Measurements from ENCODE around the gene TREM2. TPM values are rescaled to one million over a fixed set of nuclear protein-coding genes. Genes with fewer than 3 reads are reported as not detected.

The TREM2 gene
- total RNA-seq, 1 donor from 2014 or later = not detected

DNA sequence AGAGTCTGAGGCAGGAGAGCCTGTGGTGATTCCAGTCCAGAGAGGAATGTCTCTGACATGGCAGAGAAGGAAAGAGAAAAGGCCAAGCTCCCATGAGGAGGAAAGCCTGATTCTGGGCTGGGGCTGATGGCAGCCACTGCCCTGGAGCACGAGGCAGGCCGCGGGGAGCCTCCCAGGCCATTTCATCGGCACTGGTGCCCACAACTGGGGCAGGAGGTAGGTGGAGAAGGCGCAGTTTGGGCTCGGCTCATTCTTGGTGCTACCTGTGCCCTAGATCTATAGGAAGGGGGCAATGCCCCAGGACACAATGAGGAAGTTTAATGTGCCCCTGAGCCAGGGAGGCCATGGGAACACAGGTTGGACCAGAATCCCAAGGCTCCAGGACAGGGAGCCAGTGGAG lies 6.1 kb downstream of the TREM2 start:
- Mint-ChIP-seq H3K4me3 (no peak overlapping the region), H3K9me3 (no peaks in the 10 kb centered on the region), H3K4me1 (no peaks in the 10 kb centered on the region), H3K27ac (ENCODE audit: unreplicated experiment) (no peak overlapping the region), H3K27me3 (ENCODE audit: low read depth) (peaks cover 3% of the 10 kb centered on the region), H3K36me3 (ENCODE audit: low read depth) (no peaks in the 10 kb centered on the region)
- DNase-seq (ENCODE audit: low read depth, low spot score) = no peak
- TF ChIP-seq, protein P1, sequence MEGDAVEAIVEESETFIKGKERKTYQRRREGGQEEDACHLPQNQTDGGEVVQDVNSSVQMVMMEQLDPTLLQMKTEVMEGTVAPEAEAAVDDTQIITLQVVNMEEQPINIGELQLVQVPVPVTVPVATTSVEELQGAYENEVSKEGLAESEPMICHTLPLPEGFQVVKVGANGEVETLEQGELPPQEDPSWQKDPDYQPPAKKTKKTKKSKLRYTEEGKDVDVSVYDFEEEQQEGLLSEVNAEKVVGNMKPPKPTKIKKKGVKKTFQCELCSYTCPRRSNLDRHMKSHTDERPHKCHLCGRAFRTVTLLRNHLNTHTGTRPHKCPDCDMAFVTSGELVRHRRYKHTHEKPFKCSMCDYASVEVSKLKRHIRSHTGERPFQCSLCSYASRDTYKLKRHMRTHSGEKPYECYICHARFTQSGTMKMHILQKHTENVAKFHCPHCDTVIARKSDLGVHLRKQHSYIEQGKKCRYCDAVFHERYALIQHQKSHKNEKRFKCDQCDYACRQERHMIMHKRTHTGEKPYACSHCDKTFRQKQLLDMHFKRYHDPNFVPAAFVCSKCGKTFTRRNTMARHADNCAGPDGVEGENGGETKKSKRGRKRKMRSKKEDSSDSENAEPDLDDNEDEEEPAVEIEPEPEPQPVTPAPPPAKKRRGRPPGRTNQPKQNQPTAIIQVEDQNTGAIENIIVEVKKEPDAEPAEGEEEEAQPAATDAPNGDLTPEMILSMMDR (conservative IDR thresholded peaks at IDR 0.05) = no peak

DNA sequence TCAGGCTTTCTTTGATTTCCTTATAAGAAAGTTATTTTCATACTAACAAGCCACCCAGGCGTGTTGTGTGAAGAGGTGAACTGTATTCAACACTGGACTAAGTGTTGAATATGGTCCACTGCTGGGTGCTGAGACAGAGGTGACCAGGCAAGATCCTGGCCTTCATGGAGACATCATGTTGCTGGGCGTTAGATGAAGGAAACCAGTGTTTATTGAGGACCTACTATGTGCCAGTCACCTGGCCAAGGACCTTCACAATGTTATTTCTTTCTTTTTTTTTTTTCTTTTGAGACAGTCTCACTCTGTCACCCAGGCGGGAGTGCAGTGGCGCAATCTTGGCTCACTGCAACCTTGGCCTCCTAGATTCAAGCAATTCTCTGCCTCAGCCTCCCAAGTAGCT lies 6.9 kb downstream of the TREM2 start:
- Mint-ChIP-seq H3K36me3 (ENCODE audit: low read depth) (no peaks in the 10 kb centered on the region), H3K27ac (ENCODE audit: unreplicated experiment) (no peak overlapping the region), H3K4me3 (no peak overlapping the region), H3K9me3 (no peaks in the 10 kb centered on the region), H3K27me3 (ENCODE audit: low read depth) (peaks cover 3% of the 10 kb centered on the region), H3K4me1 (no peaks in the 10 kb centered on the region)
- TF ChIP-seq, protein P1 (conservative IDR thresholded peaks at IDR 0.05) = no peak
- DNase-seq (ENCODE audit: low read depth, low spot score) = no peak

DNA sequence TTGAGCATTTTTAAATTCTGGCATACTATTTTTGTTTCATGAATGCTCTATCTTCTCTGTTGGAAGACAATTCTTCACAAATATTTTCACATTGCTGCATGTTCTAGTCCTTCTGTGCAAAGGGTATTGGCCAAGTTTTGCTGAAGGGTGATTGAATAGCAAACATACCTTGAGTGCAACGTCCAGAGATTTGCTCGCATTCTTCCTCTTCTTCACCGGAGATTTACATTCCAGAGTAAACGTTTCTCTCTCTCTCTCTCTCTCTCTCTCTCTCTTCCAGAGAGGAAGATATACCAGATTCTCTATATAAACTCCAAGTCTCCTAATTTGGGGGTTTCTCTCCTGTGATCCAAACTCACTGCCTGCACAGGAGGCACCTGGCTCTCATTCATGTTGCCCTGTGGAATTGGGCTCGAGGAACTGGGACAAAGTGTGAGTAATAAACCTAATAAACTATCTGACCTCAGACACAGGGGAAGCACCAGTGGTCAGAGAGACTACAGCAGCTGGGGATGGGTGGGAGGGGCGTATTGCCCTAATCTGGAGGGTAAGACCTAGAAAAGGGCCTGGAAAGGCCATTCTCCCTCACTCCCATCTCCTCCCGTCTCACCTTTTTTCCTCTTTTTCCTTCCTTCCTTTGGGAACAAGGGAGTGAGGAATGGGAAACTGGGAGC lies 7.6 kb downstream of the TREM2 start:
- H3K36me3 Mint-ChIP-seq (ENCODE audit: low read depth) = no peaks in the 10 kb centered on the region
- DNase-seq (ENCODE audit: low read depth, low spot score) = no peak
- TF ChIP-seq, protein P1 (conservative IDR thresholded peaks at IDR 0.05) = no peak
- no peaks in the 10 kb centered on the region for H3K9me3 Mint-ChIP-seq
- H3K4me1 Mint-ChIP-seq = no peaks in the 10 kb centered on the region
- no peak overlapping the region for H3K27ac Mint-ChIP-seq (ENCODE audit: unreplicated experiment)
- peaks cover 3% of the 10 kb centered on the region for H3K27me3 Mint-ChIP-seq (ENCODE audit: low read depth)
- H3K4me3 Mint-ChIP-seq = no peak overlapping the region

DNA sequence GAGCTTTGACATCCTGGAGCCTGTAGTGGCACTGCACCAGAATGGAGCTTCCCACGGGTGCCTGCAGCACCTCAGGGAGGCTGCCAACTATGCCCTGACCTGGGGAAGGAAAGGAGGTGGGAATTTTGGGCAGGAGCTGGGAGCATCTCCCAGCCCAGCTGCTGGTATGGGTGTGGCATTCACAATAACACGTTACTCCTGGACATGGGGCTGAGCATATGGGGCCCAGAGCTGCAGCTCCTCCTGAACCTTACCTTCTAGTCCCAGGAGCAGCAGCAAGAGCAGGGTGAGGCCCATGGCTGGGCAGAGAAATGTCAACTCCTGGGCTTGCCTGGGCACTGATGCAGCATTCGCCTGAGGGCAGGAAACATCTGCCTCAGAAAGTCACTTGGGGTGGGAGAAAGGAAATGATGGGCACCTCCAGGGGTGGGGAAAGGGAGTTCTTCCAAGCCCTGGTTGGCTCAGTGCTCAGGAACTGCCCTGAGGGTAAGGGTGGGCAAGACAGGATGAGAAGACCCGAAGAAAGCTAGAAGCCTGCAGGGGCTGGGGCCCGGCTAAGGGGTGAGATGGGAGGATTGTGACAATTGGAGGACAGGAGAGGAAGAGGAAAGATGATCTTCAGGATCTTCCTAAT lies 8.8 kb downstream of the TREM2 start, which contains the start of gene TREML1:
Gene TREML1, minus strand, starts transcription at position 356 of the 634 bp plus-strand sequence. Its CDS starts 59 bp downstream, at position 297.
- no peak for DNase-seq (ENCODE audit: low read depth, low spot score)
- no peaks in the 10 kb centered on the region for H3K36me3 Mint-ChIP-seq (ENCODE audit: low read depth)
- H3K27me3 Mint-ChIP-seq (ENCODE audit: low read depth) = peaks cover 3% of the 10 kb centered on the region
- no peaks in the 10 kb centered on the region for H3K4me1 Mint-ChIP-seq
- TF ChIP-seq, protein P1 (conservative IDR thresholded peaks at IDR 0.05) = no peak
- no peak within 1 kb of the TSS for H3K27ac Mint-ChIP-seq (ENCODE audit: unreplicated experiment)
- no peak within 1 kb of the TSS for H3K4me3 Mint-ChIP-seq
- H3K9me3 Mint-ChIP-seq = no peaks in the 10 kb centered on the region

DNA sequence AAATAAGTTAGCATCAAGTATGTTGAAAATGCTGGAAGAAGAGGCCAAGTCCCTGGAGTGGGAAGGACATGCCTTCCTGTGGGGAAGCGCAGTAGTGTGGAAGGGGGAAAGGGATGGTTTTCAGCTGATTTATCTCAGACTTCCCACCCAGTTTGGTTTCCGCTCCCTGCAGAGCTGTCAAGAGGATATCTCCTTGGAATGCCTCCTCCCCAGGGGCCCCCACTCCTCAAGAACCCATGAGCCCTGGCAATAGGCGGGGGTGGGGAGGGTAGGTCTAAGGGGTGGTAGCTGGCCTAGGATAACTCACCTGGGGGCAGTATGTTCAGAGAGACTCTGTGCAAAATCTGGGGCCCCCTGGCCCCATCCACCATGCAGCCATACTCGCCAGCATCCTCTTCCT lies 9.5 kb downstream of the TREM2 start:
- Mint-ChIP-seq H3K27ac (ENCODE audit: unreplicated experiment) (no peak overlapping the region), H3K27me3 (ENCODE audit: low read depth) (peaks cover 3% of the 10 kb centered on the region), H3K4me1 (no peaks in the 10 kb centered on the region), H3K36me3 (ENCODE audit: low read depth) (no peaks in the 10 kb centered on the region), H3K4me3 (no peak overlapping the region), H3K9me3 (no peaks in the 10 kb centered on the region)
- DNase-seq (ENCODE audit: low read depth, low spot score) = no peak
- TF ChIP-seq, protein P1 (conservative IDR thresholded peaks at IDR 0.05) = no peak
